Stimulated activated CD4-positive, alpha-beta T cell treated with anti-CD3 and anti-CD28 coated beads, Interleukin-4, amount 100 ng/mL, for 24 hours (primary cell): ENCODE results near the gene DCTN3.

Experiments used
- DNase-seq: peaks from one replicate; pipeline ENCODE4 v3.0.0-alpha.2; 2020

DCTN3 gene

DNA sequence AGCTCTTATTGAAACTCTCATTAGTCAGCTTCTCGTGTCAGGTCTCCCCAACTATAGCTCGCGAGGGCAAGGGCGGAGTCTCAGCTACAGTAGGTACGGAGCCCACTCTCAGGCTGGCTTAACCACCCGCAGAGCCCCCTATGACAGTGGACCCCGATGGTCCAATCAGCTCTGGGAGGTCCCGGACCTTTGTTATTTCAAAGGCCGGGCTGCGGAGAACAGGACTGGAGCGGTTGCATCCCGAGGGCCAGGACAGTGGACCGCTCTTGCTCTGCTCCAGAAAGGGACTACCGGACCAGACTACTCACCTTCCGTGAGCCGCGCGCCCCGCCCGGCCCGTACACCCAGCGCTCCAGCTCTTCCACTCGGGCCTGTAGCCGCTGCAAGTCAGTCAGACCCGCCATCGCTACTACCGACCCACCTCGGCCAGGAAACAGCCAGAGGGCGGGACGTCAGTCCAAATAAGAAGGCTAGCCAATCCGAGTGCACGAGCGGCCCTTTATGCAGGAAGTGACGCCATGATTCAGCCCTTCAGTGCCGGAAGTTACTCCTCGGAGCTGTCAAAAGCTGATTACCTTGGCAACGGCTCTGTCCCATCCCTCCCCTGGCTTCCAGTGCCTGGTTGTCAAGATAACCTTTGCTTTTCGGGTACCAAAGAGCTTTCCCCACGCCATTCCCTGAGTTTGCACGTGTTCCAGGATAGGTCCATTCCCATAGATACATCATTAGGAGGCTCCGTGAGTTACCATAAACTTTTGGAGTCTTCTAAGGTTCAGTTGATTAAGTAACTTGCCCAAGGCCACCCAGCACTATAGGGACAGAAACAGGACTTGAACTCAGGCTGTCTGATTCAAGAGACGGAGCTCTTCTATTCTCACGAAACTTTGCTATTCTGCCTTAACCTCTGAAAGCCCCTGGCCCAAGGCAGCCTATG lies at the start of gene DCTN3:
Gene DCTN3, minus strand, starts transcription at position 435 of the 934 bp plus-strand sequence. Its CDS starts 31 bp downstream, at position 404.
- DNase-seq: peak; percentile 94

DNA sequence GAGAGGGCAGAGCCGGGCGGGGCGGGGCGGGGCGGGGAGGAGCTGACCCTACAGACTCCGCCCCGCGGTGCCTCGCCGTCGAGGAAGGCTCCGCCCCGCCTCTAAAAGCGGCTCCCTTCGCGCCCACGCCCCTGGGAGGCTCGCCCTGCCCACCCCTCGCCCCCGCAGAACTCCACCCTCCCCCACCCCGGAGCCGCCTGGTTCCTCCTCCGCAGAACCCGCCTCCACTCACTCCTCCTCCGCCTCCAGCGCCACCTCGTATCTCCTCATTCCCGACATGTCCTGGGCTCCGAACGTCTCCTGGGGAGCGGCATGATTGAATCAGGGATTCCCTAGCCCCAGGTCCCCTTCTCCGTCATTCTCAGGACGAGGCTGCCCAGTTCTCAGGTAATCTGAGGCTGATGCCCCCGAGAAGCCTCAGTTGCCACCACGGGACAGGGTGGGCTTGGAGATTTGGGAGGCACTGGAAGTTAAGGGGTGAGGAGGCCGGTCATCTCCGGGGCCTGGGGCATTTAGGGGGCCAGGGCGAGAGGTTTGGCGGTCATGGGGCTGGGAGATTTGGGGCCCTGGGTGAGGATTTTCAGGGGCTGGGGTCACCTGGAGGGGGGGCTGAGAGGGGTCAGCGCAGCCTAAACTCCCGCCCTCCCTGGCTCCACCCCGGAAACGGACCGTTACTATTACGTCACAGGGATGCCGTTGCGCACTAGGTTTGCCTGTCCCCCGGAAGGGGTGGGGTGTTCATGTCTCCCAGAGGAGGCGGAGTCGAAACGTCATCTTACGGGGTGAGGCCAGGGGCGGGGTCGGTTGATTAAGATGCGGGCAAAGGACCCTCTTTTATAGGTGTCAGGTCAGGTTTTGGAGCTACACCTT lies 45.3 kb upstream of the DCTN3 start:
- DNase-seq: peak; percentile 82

DNA sequence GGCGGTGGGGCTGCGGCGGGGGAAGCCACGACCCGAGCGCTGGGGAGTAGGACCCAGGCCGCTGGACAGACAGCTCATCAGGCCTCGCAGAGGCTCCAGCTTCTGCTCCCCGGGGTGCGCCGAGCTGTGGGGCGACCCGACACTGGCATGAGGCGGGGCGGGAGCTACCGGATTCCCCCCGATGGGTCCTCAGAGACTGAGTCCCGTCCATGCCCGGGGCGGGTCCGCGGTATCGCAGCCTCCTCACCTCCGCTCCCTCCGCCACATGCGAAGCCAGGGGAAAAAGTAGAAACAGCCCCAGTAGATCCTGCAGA lies 44.7 kb upstream of the DCTN3 start:
- no peak for DNase-seq

DNA sequence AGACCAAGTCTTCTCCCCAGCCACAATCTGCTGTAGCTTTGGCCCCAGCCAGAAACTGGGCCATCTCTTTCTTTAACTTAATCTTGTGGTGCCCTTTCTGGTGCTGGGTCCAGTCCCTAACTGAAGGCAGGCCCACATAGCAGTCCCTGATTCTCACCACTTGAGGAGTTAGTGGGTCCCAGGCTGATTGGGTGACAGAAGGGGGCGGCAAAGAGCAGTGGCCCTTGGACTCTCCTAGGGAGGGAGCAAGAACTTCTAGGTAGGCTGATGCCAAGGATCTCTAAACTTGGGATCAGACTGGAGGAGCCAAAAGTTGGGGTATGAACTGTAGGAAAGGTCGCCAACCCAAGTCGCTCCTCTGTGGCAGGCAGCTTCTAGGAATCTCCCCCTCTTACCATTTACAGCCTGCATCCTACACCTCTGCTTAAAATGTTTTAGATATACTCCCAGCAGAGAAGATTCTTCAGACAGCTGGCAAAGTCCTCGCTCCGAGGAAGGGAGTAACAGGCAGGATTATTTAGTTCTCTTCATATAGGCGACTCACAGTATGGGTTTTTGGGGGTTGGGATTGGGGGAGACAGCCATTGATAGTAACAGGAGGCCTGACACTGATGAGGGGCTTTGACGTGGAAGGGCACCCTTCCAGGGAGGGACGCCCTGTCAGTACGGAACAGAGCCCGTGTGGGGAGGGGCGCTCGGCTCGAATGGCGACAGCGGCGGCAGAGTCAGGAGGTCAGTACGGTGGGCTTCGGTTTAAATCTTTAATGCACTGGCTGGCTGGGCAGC lies 44.2 kb upstream of the DCTN3 start:
- DNase-seq: peak; percentile 58

DNA sequence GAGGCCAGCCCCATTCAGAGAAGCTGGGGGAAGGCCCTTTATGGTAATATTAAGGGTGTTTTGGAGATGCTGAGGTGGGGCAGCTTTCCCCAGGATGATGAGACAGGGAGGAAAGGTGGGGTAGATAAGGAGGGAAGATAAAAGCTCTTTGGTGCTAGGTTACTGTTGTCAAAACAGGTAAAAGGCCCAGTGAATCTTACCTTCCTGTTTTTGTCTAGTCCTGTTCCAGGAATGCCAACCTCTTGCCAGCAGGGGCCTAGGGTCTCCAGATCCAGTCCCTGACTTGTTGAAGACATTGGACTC lies 43.0 kb upstream of the DCTN3 start:
- no peak for DNase-seq

DNA sequence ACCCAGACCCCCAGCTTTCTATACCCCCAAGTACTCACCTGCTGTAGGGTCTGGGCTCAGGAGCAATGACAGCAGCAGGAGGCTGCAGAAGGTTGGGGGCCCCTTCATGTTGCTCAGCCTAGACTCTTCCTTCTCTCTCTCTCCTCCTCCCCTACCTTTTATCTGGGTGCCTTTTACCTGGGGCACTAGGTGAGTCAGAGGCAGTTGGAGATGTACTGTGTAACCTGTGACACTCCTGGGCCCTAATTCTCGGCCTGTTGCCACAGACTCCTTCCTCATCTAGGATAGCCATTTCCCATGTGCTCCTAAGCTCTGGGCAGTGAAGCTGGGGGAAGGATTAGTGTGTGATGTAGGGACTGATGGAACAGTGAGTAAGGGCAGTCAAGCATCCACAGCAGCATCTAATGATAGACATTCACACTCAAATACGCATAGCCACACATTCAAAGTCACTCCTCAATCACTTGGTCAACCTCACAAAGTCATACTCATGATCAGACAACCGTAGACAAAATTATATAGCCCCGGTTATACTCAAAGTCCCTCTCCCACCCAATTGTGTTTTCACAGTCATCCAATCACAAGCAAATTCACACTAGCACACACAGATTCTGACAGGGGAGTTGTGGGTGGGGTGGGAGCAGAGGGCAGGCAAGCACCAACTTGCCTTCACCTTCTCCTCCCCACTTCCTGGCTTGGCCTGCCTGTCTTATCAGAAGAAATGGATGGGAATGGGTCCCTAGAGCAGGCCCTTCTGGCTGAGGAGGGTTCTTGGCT lies 42.4 kb upstream of the DCTN3 start, which contains the start of gene CCL27:
Gene CCL27, minus strand, starts transcription at position 132 of the 777 bp plus-strand sequence. Its CDS starts 24 bp downstream, at position 108.
- DNase-seq: no peak

DNA sequence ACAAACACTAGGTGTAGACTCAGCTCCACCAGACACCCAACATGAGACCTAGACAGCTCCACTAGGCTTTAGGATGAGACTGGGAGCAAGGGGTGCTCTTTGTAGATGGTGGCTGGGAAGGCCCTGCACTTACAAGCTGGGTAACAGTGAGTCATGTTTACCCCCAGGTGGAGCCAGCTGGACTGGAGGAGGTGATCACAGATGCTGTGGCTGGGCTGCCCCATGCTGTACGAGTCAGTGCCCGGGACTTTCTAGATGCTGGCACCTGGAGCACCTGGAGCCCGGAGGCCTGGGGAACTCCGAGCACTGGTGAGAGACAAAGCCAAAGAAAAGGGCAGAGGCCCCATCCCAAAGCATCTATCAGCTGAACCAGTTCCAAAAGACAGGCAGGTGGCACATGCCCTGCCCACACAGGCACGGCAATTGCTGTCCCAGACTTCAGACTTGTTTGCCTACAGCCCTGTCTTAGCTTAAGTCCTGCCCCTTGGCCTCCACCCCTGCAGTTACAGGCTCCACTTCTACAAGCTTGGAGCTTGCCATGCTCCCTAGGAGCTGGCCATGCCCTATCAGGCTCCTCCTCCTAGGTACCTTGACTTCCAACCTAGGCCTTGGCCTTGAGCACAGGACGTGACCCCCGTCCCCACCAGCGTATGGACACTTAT lies 39.4 kb upstream of the DCTN3 start:
- DNase-seq: no peak

DNA sequence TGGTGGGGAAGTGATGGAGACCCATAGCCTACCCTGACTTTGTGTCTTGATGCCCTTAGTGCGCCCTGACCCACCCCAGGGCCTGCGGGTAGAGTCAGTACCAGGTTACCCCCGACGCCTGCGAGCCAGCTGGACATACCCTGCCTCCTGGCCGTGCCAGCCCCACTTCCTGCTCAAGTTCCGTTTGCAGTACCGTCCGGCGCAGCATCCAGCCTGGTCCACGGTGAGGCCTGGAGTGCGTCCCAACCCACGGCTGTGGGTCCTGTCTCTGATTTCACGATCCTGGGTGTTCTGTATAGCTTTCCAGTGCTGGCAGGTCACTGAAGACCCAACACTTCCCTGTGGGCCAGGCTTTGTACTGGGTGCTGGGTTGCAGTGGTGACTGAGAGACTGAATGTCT lies 38.2 kb upstream of the DCTN3 start:
- DNase-seq: no peak

DNA sequence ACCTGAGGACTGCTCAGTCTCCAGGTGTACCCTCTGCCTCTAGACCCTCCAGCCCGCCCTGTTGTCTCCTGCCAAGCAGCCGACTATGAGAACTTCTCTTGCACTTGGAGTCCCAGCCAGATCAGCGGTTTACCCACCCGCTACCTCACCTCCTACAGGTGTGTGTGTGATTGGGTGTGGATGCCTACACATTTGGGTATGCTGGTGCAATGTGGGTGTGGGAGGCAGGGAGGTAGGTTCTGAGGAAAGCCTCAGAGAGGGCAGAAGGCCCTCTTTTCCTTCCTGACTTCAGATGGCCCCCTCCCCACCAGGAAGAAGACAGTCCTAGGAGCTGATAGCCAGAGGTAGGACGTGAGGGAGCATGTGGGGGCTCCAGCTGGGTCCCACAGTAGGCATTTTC lies 36.7 kb upstream of the DCTN3 start:
- no peak for DNase-seq

DNA sequence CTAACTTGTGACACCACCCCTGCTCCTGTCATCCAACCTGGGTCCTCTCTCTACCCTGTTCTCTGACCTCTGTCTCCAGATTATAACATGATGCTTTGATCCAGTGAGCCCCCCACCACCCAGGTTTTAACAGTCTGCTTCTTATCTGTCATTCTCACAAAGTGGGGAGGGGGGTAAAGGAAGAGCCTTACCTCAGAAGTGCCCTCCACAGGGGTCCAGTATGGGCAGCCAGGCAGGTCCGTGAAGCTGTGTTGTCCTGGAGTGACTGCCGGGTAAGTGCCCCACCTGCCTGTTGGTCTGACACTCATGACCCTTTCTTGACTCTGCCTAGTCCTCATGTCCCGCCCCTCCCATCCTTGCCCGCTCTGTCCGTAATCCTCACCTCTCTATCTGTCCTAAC lies 35.1 kb upstream of the DCTN3 start:
- DNase-seq: no peak

DNA sequence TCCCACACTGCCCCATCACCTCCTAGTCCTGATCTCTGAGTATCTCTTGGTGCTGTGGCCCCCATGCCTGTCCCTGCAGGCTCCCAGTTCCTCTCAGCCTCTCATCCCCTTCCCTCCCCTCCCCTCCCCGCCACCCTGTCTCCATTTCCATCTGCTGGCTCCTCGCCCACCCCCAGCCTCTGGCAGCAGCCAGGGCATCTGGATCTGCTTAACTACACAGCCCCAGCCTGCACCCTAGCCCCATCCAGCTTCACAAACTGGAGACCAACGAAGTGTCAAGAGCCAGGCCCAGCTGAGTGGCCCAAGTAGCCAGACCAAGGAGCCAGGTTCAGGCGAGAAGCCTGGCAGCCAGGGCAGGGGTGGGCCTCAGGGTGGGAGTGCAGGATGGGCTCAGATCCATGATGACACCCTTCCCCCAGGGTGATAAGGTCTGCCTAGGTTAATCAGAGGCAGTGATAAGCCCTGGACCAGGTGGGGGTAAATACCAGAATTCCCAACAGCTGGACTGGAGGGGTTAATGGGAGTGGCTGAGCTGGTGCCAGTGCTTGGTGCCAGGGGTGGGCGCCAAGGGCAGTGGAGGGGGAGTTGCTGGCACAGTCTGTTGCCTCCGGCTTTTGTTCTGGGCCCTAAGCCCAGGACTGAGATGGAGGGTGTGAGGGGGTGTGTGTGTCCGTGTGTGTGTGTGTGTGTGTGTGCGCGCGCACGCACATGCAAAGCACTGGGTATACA lies 34.2 kb upstream of the DCTN3 start:
- no peak for DNase-seq

DNA sequence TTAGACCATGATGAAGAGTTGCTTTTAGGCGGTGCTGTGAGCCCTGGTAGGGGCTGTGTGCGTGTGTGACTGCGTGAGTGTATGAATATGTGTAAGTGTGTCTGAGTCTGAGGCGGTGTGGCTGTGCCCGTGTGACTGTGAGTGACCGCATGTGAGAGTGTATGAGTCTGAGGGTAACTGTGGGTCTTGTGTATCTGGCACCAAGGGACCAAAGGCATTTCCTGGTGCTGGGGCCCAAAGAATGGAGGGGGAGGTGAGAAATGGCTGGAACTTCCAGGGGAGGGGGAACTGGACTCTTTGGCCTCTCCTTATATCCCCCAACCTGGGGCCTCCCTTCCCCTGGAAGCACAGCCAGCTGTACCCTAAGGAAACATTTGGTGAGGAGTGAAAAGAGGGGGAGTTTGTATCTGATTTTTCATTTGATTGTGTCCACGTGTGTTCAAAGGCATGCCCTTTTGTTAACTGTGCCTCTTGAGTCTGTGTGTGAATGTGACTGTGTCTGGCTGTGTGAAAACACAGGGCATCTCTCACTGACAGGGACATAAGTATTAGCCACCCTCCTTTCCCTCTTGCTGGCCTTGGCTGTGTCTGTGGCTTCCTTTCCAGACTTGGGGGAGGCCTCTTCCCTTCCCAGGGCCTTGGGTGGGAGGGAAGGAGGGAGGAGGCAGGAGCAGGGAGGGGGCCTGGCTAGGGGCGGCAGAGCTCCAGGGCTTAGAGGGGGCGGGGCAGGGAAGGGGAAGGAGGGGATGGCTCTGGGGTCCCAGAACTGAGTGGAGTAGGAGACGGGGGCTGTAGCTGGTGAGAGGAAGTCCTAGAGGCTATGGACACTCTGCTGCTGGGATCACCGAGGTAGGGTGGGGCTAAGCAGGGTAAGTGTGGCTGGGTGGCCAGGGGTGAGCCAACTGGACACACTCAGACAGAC lies 33.1 kb upstream of the DCTN3 start:
- no peak for DNase-seq

DNA sequence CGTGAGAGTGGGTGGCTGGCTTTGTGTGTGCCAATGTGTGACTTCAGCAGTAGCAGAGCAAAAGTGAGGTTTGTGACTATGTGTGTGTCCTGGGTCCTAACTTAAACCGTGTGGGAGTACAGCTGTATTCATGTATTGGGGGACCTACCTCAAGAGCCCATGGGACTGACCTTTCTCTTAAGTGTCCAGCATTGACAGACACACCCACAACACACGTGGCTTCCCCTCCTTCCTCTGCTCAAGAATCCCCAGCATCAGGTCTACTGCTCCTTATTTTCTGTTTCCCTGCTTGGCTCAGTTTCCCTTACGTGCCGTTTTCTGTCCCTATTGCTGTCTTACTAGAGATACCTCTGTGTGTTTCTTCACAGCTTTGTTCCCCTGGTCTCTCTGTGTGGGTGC lies 32.3 kb upstream of the DCTN3 start:
- DNase-seq: no peak

DNA sequence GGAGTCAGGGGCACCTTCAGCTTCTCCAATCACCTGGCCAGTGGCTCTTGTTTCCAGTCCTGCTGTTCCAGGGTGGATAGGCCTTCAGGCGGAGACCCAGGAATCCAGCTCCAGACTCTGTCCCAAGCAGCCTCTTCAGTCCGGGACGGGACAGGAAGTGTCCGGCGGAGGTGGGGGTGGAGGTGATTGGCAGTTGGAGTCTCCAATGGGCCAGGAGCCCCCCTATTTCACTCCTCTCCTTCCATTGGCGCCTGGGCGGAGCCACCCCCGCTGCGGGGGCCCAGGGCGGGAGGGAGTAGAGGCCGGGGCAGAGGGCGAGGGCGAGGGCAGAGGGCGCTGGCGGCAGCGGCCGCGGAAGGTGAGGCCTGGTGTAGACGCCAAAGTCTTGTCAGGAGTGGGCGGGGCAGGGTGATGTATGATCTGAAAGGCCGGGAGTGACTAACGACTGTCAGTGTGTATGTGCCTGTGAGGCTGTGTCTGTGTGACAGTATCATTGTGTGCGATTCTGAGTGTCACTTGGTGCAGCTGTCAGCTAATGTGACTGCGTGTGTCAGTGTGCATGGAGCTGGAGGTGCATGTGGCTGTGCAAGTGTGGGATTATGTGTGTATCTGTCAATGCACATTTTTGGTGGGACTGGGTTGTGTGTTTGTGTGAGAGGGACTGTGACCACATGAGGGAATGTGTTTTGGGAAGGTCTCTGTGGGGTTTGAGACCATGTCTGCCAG lies 31.7 kb upstream of the DCTN3 start, which contains the start of gene IL11RA:
Gene IL11RA, plus strand, starts transcription at position 310 of the 726 bp plus-strand sequence. CDS start 3,033 bp downstream, outside the sequence.
- peak; percentile 65 for DNase-seq

DNA sequence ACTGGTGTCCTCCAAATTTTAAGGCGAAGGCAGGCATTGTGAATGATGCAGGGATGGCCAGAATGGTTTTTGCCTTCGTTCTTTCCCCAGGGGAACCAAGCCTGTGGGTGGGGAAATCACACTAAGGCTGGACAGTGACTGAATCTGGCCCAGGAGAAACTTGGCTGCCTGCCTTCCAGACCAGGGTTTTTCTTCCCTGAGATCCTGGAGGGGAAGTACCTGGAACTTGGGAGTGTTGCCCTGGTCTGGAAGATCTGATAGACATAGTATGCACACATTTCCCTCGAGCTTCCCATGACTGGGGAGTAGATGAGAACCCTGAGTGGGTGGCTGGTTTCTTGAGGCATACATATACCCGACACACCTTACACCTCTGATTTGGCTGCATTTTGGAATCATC lies 31.0 kb upstream of the DCTN3 start:
- no peak for DNase-seq

DNA sequence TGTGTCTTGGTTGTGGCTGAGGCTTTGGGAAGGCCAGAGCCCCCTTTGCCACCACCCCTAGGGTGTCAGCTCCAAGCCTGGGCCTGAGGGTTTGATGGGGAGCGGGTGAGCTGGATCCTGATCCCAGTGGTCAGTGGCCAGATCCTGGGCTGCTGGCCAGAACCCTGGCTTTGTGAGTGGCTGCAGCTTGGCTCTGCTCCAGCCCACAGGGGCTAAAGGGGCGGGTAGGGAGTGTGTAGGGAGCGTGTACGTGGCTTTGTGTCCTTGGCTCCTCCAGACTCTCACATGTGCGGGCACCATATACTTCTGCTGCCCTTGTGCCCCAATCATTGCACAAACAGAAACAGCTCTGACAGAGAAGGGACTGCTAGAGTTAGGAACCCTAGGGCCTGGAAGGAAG lies 30.5 kb upstream of the DCTN3 start:
- no peak for DNase-seq

DNA sequence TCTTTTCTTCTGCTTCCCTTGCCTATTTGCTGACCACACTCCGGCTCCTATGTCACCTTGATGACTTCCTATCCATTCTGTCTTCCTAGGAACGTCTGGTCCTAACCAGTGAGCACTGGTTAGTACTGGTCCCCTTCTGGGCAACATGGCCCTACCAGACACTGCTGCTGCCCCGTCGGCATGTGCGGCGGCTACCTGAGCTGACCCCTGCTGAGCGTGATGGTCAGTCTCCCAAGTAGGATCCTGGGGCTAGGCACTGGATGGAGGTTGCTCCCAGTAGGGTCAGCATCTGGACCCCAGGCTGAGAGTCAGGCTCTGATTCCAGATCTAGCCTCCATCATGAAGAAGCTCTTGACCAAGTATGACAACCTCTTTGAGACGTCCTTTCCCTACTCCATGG lies 28.4 kb upstream of the DCTN3 start:
- no peak for DNase-seq

DNA sequence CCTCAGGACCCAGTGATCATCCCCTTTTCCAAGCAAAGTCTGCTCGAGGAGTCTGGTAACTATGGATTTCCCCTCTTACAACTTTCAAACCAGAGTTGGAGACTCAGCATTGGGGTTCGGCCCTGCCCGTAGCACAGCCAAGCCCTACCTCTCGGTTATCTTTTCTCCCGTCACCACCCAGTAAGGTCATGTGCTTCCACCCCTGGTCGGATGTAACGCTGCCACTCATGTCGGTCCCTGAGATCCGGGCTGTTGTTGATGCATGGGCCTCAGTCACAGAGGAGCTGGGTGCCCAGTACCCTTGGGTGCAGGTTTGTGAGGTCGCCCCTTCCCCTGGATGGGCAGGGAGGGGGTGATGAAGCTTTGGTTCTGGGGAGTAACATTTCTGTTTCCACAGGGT lies 27.4 kb upstream of the DCTN3 start:
- no peak for DNase-seq

DNA sequence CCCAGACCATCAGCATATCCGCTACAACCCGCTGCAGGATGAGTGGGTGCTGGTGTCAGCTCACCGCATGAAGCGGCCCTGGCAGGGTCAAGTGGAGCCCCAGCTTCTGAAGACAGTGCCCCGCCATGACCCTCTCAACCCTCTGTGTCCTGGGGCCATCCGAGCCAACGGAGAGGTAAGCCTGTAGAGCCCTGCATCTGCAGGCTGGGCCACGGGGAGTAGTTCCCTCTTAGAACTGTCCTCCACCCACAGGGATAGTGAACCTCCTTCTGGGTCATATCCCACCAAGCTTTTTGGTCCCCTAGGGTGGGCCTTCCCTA lies 26.7 kb upstream of the DCTN3 start:
- no peak for DNase-seq
